Fibroblast of lung (primary cell): ENCODE measurements around the gene MAN2B2. TPM values are rescaled to one million over a fixed set of nuclear protein-coding genes. Genes with fewer than 3 reads are reported as not detected.

Experiments used
- DNase-seq, 2 donors: peaks; one replicate each; pipeline versions ENCODE4 v3.0.0 to v3.0.0-alpha.2; 2010; ENCODE audit warnings: low read depth in 2 of 2
- H2AFZ ChIP-seq: 2 replicates; pipeline ENCODE4 v1.5.1; 2012; ENCODE audit warnings: low read length, control low read depth, inconsistent platforms
- H3K27ac ChIP-seq: 2 replicates; pipeline ENCODE4 v1.5.1; 2011; ENCODE audit warnings: low read length, control low read depth; ENCODE audit not compliant: insufficient read depth
- H3K27me3 ChIP-seq: 2 replicates; pipeline ENCODE4 v1.5.1; 2011; ENCODE audit warnings: mild to moderate bottlenecking, low read length; ENCODE audit not compliant: control insufficient read depth, insufficient read depth
- H3K36me3 ChIP-seq: 2 replicates; pipeline ENCODE4 v1.5.1; 2011; ENCODE audit warnings: low read length; ENCODE audit not compliant: control insufficient read depth, insufficient read depth
- H3K4me1 ChIP-seq: 2 replicates; pipeline ENCODE4 v1.5.1; 2011; ENCODE audit warnings: low read length; ENCODE audit not compliant: control insufficient read depth, insufficient read depth; ENCODE audit errors: extremely low read depth
- H3K4me2 ChIP-seq: 2 replicates; pipeline ENCODE4 v1.5.1; 2011; ENCODE audit warnings: low read length, control low read depth; ENCODE audit not compliant: insufficient read depth; ENCODE audit errors: extremely low read depth
- H3K4me3 ChIP-seq, 4 experiments: fragments of 200-600 bp in 1 of 4; sonication (generic) in 1 of 4; replicated peaks in 1 of 4; 2 replicates each; pipeline ENCODE4 v1.5.1; 2011 to 2016; ENCODE audit warnings: low read length in 4 of 4, low read depth in 3 of 4, mild to moderate bottlenecking in 3 of 4, control low read depth in 2 of 4, inconsistent platforms in 1 of 4, mixed read lengths in 1 of 4; ENCODE audit not compliant: insufficient read depth in 1 of 4; ENCODE audit errors: control extremely low read depth in 1 of 4
- H3K79me2 ChIP-seq: 2 replicates; pipeline ENCODE4 v1.5.1; 2012; ENCODE audit warnings: mild to moderate bottlenecking, low read length, inconsistent platforms; ENCODE audit not compliant: control insufficient read depth, insufficient read depth
- H3K9ac ChIP-seq: 2 replicates; pipeline ENCODE4 v1.5.1; 2011; ENCODE audit warnings: mild to moderate bottlenecking, low read length, control low read depth; ENCODE audit not compliant: insufficient read depth
- H3K9me3 ChIP-seq: 2 replicates; pipeline ENCODE4 v1.5.1; 2012; ENCODE audit warnings: low read depth, low read length; ENCODE audit not compliant: control insufficient read depth, insufficient read depth
- H4K20me1 ChIP-seq: 2 replicates; pipeline ENCODE4 v1.5.1; 2011; ENCODE audit warnings: low read length; ENCODE audit not compliant: control insufficient read depth, insufficient read depth; ENCODE audit errors: extremely low read depth
- CTCF ChIP-seq, 2 donors: IDR thresholded peaks in 1 of 2; conservative IDR thresholded peaks in 1 of 2; 1 replicate in 1 of 2; 2 replicates in 1 of 2; pipeline ENCODE4 v1.5.1; 2011 to 2012; ENCODE audit warnings: low read length in 2 of 2, control low read depth in 1 of 2, inconsistent platforms in 1 of 2, low read depth in 1 of 2, mild to moderate bottlenecking in 1 of 2
- EZH2 ChIP-seq: IDR thresholded peaks from 2 replicates; pipeline ENCODE4 v1.5.1; 2012; ENCODE audit warnings: low read length, control low read depth, mild to moderate bottlenecking; ENCODE audit errors: missing control alignments
- polyA plus RNA-seq, 2 donors: library from polyadenylated mRNA; depleted of rRNA in 1 of 2; stranded (reverse) in 1 of 2; unstranded in 1 of 2; fragments of >200 nt; gene quantifications; 2 replicates each; pipeline ENCODE4 v1.2.1, GENCODE V29; 2011 to 2012; ENCODE audit warnings: missing spikeins in 1 of 2
- total RNA-seq: library from RNA; depleted of rRNA; stranded (reverse); fragments of >200 nt; gene quantifications from 2 replicates; pipeline ENCODE4 v1.2.1, GENCODE V29; 2014

Gene MAN2B2
- total and polyA plus RNA-seq, 2 donors (not counting 1 experiment from before 2014, with no cell fraction given), result 19.0 to 27.2 TPM

- Histone ChIP-seq H3K9me3 (no peaks in the 10 kb centered on the region), H3K27me3 (peaks cover 30% of the 10 kb centered on the region), H3K9ac (no peak overlapping the region), H4K20me1 (no peaks in the 10 kb centered on the region), H3K4me3 (no peak overlapping the region), H3K4me2 (no peak overlapping the region), H3K27ac (no peak overlapping the region), H3K36me3 (no peaks in the 10 kb centered on the region), H2AFZ (no peak overlapping the region), H3K4me1 (no peaks in the 10 kb centered on the region), H3K79me2 (no peaks in the 10 kb centered on the region)
- DNase-seq, result no peak
- TF ChIP-seq EZH2 (no peak), CTCF (conservative IDR thresholded peaks at IDR 0.05 in 1 of 2, IDR thresholded peaks at IDR 0.05 in 1 of 2; ENCODE audit: low read depth in 1 of 2, low read length in 2 of 2) (no peak)
Measured at GRCh38 chr4:6566391-6567190, 8.4 kb upstream of the MAN2B2 start.

DNA sequence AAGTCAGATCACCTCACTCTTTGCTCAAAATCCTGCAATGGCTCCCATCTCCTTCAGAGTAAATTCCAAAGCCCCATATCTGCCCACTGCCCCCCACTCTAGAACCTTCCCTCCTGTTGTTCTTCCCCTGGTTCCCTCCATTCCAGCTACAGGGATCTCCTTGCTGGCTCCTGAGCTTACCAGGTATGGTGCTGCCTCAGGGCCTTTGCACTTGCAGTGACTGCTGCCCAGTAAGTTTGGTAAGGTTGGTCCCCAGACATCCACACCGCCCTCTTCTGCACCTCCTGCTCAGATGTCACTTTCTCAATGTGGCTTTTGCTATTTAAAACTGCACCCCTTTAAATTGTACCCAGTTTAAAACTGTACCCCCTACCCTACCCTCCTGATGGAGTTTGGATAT, 7.8 kb upstream of the MAN2B2 start:
- no peaks in the 10 kb centered on the region for H4K20me1 ChIP-seq
- TF ChIP-seq EZH2, result no peak
- no peak for TF ChIP-seq CTCF (conservative IDR thresholded peaks at IDR 0.05 in 1 of 2, IDR thresholded peaks at IDR 0.05 in 1 of 2; ENCODE audit: low read depth in 1 of 2, low read length in 2 of 2)
- no peaks in the 10 kb centered on the region for H3K4me1 ChIP-seq
- no peak overlapping the region for H3K4me2 ChIP-seq
- no peak overlapping the region for H3K4me3 ChIP-seq
- H3K27ac ChIP-seq, result no peak overlapping the region
- H3K9ac ChIP-seq, result no peak overlapping the region
- no peak for DNase-seq
- H2AFZ ChIP-seq, result no peak overlapping the region
- no peaks in the 10 kb centered on the region for H3K79me2 ChIP-seq
- H3K9me3 ChIP-seq, result no peaks in the 10 kb centered on the region
- no peaks in the 10 kb centered on the region for H3K36me3 ChIP-seq
- H3K27me3 ChIP-seq, result peaks cover 25% of the 10 kb centered on the region

DNA sequence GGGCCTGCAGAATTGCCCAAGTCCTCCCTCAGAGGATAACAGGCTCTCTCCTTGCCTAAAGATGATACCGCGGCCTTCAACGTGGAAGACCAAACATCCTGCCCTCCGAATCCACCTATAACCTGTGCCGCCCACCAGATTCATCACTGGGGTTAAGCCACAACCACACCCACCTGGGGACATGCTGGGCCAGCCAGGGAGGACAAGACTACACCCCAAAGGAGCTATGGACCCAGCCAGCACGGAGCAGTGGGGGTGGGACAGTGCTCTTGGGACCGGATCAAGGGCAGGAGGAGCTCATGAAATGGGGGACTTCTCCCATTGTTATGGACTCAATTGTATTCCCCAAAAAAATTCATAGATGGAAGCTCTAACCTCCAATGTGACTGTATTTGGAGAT, 6.8 kb upstream of the MAN2B2 start:
- Histone ChIP-seq H3K27ac (no peak overlapping the region), H2AFZ (no peak overlapping the region), H4K20me1 (no peaks in the 10 kb centered on the region), H3K4me1 (no peaks in the 10 kb centered on the region), H3K27me3 (peaks cover 19% of the 10 kb centered on the region), H3K36me3 (no peaks in the 10 kb centered on the region), H3K79me2 (no peaks in the 10 kb centered on the region), H3K9ac (no peak overlapping the region), H3K4me2 (no peak overlapping the region), H3K4me3 (no peak overlapping the region), H3K9me3 (no peaks in the 10 kb centered on the region)
- TF ChIP-seq CTCF (conservative IDR thresholded peaks at IDR 0.05 in 1 of 2, IDR thresholded peaks at IDR 0.05 in 1 of 2; ENCODE audit: low read depth in 1 of 2, low read length in 2 of 2) (no peak), EZH2 (no peak)
- no peak for DNase-seq
